Choroid plexus epithelial cell (primary cell): ENCODE data around the gene REV3L.
A peak's percentile ranks its signal among the peaks of the same experiment; 100 is the strongest.

Experiments
- DNase-seq: peaks from one replicate; pipeline ENCODE4 v3.0.0-alpha.2; 2010; ENCODE audit warnings: low read depth
- H3K4me3 ChIP-seq: 2 replicates; pipeline ENCODE4 v1.5.1; 2011; ENCODE audit warnings: low read depth, mild to moderate bottlenecking, control low read depth, low read length, moderate library complexity
- TF ChIP-seq, protein P1 (sequence below): conservative IDR thresholded peaks from 2 replicates; pipeline ENCODE4 v1.5.1; 2011; ENCODE audit warnings: low read depth, mild to moderate bottlenecking, control low read depth, inconsistent platforms, low read length, moderate library complexity

REV3L gene

GRCh38 chr6:111468329-111469012 lies 14.5 kb downstream of the REV3L start:
- H3K4me3 ChIP-seq, result no peak overlapping the region
- DNase-seq, result peak; percentile 57
- TF ChIP-seq, protein P1, sequence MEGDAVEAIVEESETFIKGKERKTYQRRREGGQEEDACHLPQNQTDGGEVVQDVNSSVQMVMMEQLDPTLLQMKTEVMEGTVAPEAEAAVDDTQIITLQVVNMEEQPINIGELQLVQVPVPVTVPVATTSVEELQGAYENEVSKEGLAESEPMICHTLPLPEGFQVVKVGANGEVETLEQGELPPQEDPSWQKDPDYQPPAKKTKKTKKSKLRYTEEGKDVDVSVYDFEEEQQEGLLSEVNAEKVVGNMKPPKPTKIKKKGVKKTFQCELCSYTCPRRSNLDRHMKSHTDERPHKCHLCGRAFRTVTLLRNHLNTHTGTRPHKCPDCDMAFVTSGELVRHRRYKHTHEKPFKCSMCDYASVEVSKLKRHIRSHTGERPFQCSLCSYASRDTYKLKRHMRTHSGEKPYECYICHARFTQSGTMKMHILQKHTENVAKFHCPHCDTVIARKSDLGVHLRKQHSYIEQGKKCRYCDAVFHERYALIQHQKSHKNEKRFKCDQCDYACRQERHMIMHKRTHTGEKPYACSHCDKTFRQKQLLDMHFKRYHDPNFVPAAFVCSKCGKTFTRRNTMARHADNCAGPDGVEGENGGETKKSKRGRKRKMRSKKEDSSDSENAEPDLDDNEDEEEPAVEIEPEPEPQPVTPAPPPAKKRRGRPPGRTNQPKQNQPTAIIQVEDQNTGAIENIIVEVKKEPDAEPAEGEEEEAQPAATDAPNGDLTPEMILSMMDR, result no peak

DNA sequence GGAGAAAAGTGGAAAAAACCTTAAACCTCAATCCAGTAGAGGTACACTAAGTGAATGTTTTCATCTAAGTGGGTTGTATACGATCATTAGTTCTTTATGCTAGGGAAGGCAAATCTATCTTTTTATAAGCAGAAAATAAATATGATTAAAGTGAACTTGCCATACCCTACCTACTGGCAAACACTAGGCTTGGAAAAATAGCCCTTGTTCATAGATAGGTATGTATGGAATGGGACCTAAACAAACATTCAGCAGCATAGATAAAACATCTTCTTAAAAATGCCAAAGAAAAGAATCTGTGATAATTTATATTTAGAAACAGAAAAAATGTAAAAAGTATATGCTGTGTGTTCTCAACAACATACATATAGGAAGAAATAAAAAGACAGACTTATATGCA lies 18.8 kb downstream of the REV3L start:
- DNase-seq, result peak; percentile 25
- TF ChIP-seq, protein P1, result no peak
- no peak overlapping the region for H3K4me3 ChIP-seq

DNA sequence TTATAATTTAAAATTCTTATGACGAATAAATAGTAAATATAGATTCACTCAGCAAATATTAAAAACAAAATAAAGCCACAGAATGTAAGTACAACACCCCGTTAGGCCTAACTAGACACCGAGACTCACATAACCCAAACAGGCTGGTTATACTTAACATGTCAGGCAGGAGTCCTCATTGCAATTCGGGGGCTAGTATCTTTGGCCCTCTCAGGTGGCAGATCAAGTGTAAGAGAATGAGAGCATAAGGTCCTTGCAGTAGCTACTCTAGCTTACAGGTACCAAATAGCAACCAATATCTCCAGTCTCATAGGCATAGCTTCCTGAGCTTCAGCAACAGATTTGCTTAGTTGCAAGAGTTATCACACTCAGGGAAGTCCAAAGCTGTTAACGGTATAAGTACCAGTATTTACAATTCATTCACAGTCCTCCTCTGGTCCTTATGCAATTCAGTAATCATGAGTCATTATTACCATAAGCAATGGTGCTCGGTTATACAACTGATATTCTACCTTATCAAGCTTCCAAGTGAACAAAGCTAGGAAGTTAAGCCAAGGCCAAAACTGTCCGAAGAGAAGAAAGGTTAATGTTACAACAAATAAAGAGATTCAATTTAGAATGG lies 20.1 kb downstream of the REV3L start:
- peak; percentile 82 for DNase-seq
- no peak overlapping the region for H3K4me3 ChIP-seq
- TF ChIP-seq, protein P1, result no peak

DNA sequence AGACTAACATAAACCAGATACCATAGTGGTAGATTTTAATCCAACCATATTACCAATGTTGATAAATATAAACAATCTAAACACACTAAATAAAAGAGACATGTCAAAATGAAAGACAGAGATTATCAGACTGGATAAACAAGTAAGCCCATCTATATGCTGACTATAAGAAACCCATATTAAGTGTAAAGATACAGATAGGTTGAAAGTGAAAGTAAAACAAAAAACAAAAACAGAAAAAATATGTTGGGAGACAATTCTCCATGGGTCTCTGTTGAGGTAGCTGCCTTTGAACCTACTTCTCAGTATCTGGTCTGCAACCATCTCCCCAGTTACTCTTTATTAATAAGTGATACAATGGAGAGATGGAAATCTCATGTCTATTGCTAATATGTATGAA lies 21.2 kb downstream of the REV3L start:
- H3K4me3 ChIP-seq, result no peak overlapping the region
- DNase-seq, result peak; percentile 25
- TF ChIP-seq, protein P1, result no peak

DNA sequence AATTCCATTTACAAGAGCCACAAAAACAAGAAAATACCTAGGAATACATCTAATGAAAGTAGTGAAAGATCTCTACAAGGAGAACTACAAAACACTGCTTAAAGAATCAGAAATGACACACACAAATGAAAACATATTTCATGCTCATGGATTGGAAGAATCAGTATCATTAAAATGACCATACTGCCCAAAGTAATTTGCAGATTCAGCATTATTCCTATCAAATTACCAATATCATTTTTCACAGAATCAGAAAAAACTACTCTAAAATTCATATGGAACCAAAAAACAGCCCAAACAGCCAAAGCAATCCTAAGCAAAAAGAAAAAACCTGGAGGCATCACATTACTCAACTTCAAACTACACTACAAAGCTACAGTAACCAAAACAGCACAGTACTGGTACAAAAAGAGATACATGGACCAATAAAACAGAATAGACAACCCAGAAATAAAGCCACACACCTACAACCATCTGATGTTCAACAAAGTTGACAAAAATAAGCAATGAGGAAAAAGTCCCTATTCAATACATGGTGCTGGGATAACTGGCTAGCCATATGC lies 24.3 kb downstream of the REV3L start:
- H3K4me3 ChIP-seq, result no peak overlapping the region
- no peak for DNase-seq
- TF ChIP-seq, protein P1, result no peak

DNA sequence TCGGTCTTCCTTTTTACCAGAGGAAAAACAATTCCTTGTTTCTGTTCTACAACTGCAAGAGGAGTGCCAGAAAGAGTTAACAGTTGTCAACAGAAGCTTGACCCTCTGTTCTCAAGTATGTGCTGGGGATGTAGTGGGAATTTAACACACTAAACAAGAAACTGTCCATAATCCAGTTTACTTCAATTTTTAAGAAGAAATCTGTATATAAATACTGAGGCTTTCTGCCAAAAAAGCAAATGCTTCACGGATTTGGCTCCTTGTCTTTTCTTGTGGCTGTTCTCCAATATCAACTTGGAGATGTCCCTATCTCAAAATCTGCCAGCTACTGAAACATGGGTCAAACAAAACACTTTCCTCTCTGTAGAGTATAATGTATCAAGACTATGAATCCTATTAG lies 26.8 kb downstream of the REV3L start:
- DNase-seq, result peak; percentile 69
- no peak overlapping the region for H3K4me3 ChIP-seq
- TF ChIP-seq, protein P1, result no peak

- no peak for DNase-seq
- no peak overlapping the region for H3K4me3 ChIP-seq
- TF ChIP-seq, protein P1, result no peak
Observed at GRCh38 chr6:111450636-111451035, 32.4 kb downstream of the REV3L start.
